Ascending aorta (tissue), 2 donors: ENCODE results near the gene PDZRN3. TPM values are rescaled to one million over a fixed set of nuclear protein-coding genes. Genes with fewer than 3 reads are reported as not detected.

Source experiments
- DNase-seq, 2 donors: peaks; one replicate each; pipeline ENCODE4 v3.0.0-alpha.2; 2019; ENCODE audit warnings: low spot score in 2 of 2
- H3K27ac ChIP-seq, 2 donors: fragments of 200-600 bp; sonication (generic); one replicate each; pipeline ENCODE4 v1.5.1; 2016 to 2017; ENCODE audit warnings: mild to moderate bottlenecking in 1 of 2
- H3K27me3 ChIP-seq: fragments of 200-600 bp; sonication (generic); one replicate; pipeline ENCODE4 v1.5.1; 2017
- H3K36me3 ChIP-seq, 2 donors: fragments of 200-600 bp; sonication (generic); one replicate each; pipeline ENCODE4 v1.5.1; 2016
- H3K4me1 ChIP-seq, 2 donors: fragments of 200-600 bp; sonication (generic); one replicate each; pipeline ENCODE4 v1.5.1; 2016 to 2017; ENCODE audit warnings: mild to moderate bottlenecking in 1 of 2
- H3K4me3 ChIP-seq, 2 donors: fragments of 200-600 bp; sonication (generic); one replicate each; pipeline ENCODE4 v1.5.1; 2016 to 2017; ENCODE audit warnings: mild to moderate bottlenecking in 1 of 2
- H3K9me3 ChIP-seq, 2 donors: fragments of 200-600 bp; sonication (generic); one replicate each; pipeline ENCODE4 v1.5.1; 2016
- CTCF ChIP-seq, 3 experiments: fragments of 200-600 bp in 2 of 3; fragments of 450-650 bp in 1 of 3; sonication (generic) in 2 of 3; IDR thresholded peaks; one replicate each; pipeline ENCODE4 v1.5.1; 2016 to 2019; ENCODE audit warnings: antibody characterized with exemption in 3 of 3, mild to moderate bottlenecking in 1 of 3, moderate library complexity in 1 of 3
- intact Hi-C: fragments of 100-400 bp; cut with DNase I; formaldehyde crosslinking; loops from one replicate; pipeline ENCODE4 v1.15.1; 2023
- total RNA-seq: library from RNA; depleted of rRNA; stranded (reverse); fragments of >200 nt; gene quantifications from one replicate; pipeline ENCODE4 v1.1.0, GENCODE V29; 2016

Gene PDZRN3
- total RNA-seq, 1 donor from 2014 or later, result 71.9 TPM

- no peaks in the 10 kb centered on the region for H3K9me3 ChIP-seq
- H3K27me3 ChIP-seq, result no peaks in the 10 kb centered on the region
- no peaks in the 10 kb centered on the region for H3K36me3 ChIP-seq
- DNase-seq, result peak in 1 of 2 donors; percentile 90
- peaks cover 4 to 65% of the 10 kb centered on the region in 2 donors for H3K4me1 ChIP-seq
- intact Hi-C loops, result no loop called here
- H3K27ac ChIP-seq, result peak overlapping the region; percentile 84 to 89
- H3K4me3 ChIP-seq, result no peak overlapping the region
- TF ChIP-seq CTCF (IDR thresholded peaks at IDR 0.05), result no peak
Measured at GRCh38 chr3:73516631-73517030, 108.1 kb downstream of the PDZRN3 start.

GRCh38 chr3:73513260-73513659 is 111.5 kb downstream of the PDZRN3 start:
- Histone ChIP-seq H3K27me3 (no peaks in the 10 kb centered on the region), H3K36me3 (no peaks in the 10 kb centered on the region), H3K4me3 (no peak overlapping the region), H3K4me1 (peaks cover 11 to 60% of the 10 kb centered on the region in 2 donors), H3K9me3 (no peaks in the 10 kb centered on the region), H3K27ac (peak overlapping the region; percentile 73 to 89)
- DNase-seq, result no peak
- intact Hi-C loops, result loop anchor here (5.0 kb wide), 1 partner anchor 314 kb away; no protein-coding TSS in a partner anchor
- TF ChIP-seq CTCF (IDR thresholded peaks at IDR 0.05), result no peak

GRCh38 chr3:73511571-73512525 is 112.9 kb downstream of the PDZRN3 start:
- Histone ChIP-seq H3K36me3 (no peaks in the 10 kb centered on the region), H3K4me3 (peak overlapping the region; percentile 11 to 37), H3K9me3 (no peaks in the 10 kb centered on the region), H3K4me1 (peaks cover 8 to 52% of the 10 kb centered on the region in 2 donors), H3K27me3 (no peaks in the 10 kb centered on the region), H3K27ac (peak overlapping the region; percentile 73 to 89)
- TF ChIP-seq CTCF (IDR thresholded peaks at IDR 0.05), result no peak
- intact Hi-C loops, result loop anchor here (2.0 to 5.0 kb wide), 2 partner anchors 111 to 315 kb away; no protein-coding TSS in a partner anchor
- DNase-seq, result no peak

- Histone ChIP-seq H3K4me3 (no peak overlapping the region), H3K9me3 (no peaks in the 10 kb centered on the region), H3K27me3 (no peaks in the 10 kb centered on the region), H3K36me3 (no peaks in the 10 kb centered on the region), H3K27ac (peak overlapping the region; percentile 73 to 89), H3K4me1 (peaks cover 8 to 49% of the 10 kb centered on the region in 2 donors)
- intact Hi-C loops, result loop anchor here (2.0 to 5.0 kb wide), 2 partner anchors 112 to 317 kb away; no protein-coding TSS in a partner anchor
- no peak for TF ChIP-seq CTCF (IDR thresholded peaks at IDR 0.05)
- no peak for DNase-seq
Measured at GRCh38 chr3:73510784-73511183, 114.0 kb downstream of the PDZRN3 start.

- intact Hi-C loops, result loop anchor here (2.0 to 5.0 kb wide), 2 partner anchors 112 to 317 kb away; no protein-coding TSS in a partner anchor
- H3K27ac ChIP-seq, result peak overlapping the region; percentile 73 to 89
Measured at GRCh38 chr3:73510334-73510733, 114.4 kb downstream of the PDZRN3 start.

More at GRCh38 chr3:73510334-73510733, 114.4 kb downstream of the PDZRN3 start:
- no peak for DNase-seq
- no peak for TF ChIP-seq CTCF (IDR thresholded peaks at IDR 0.05)
- no peak overlapping the region for H3K4me3 ChIP-seq
- peaks cover 8 to 52% of the 10 kb centered on the region in 2 donors for H3K4me1 ChIP-seq
- H3K36me3 ChIP-seq, result no peaks in the 10 kb centered on the region
- no peaks in the 10 kb centered on the region for H3K9me3 ChIP-seq
- no peaks in the 10 kb centered on the region for H3K27me3 ChIP-seq
